BJ (cell line): ENCODE results near the gene PCDH9. TPM values are rescaled to one million over a fixed set of nuclear protein-coding genes. Genes with fewer than 3 reads are reported as not detected.
A peak's percentile ranks its signal among the peaks of the same experiment; 100 is the strongest.

ENCODE experiments used
- CTCF ChIA-PET: fragments of 350-600 bp; formaldehyde crosslinking; extraction: SDS; loops from one replicate; lab custom pipeline; 2021; ENCODE audit warnings: antibody characterized with exemption, inconsistent platforms; lab: Yijun Ruan, JAX
- POLR2A ChIA-PET: fragments of 300-600 bp; sonication (Branson Sonifier 250); formaldehyde crosslinking; extraction: SDS; loops from one replicate; lab custom pipeline; 2021; ENCODE audit warnings: antibody characterized with exemption; lab: Charles Lee
- DNase-seq: peaks from one replicate; pipeline ENCODE4 v3.0.0-alpha.2; 2011; ENCODE audit warnings: low read depth
- H3K27me3 ChIP-seq: 2 replicates; pipeline ENCODE4 v1.6.0; 2011; ENCODE audit warnings: low read length; ENCODE audit not compliant: control insufficient read depth, insufficient read depth
- H3K36me3 ChIP-seq: 2 replicates; pipeline ENCODE4 v1.5.1; 2011; ENCODE audit warnings: low read length; ENCODE audit not compliant: control insufficient read depth, insufficient read depth
- H3K4me3 ChIP-seq: 2 replicates; pipeline ENCODE4 v1.5.1; 2011; ENCODE audit warnings: low read depth, mild to moderate bottlenecking, control low read depth, low read length
- CTCF ChIP-seq: IDR thresholded peaks from 2 replicates; pipeline ENCODE4 v1.5.1; 2011; ENCODE audit warnings: low read depth, mild to moderate bottlenecking, control low read depth, inconsistent platforms, low read length, moderate library complexity; ENCODE audit not compliant: insufficient read depth
- polyA plus RNA-seq: library from polyadenylated mRNA; depleted of rRNA; stranded (reverse); fragments of >200 nt; gene quantifications from 2 replicates; pipeline ENCODE4 v1.2.3, GENCODE V29; 2011

PCDH9 gene
- polyA plus RNA-seq, 1 experiment, result 2.3 TPM

- POLR2A ChIA-PET, result no interaction called here
- DNase-seq, result no peak
- TF ChIP-seq CTCF, result no peak
- Histone ChIP-seq H3K36me3 (no peaks in the 10 kb centered on the region), H3K4me3 (no peak overlapping the region), H3K27me3 (no peaks in the 10 kb centered on the region)
- CTCF ChIA-PET, result no interaction called here
Measured at GRCh38 chr13:66639044-66639443, 591.1 kb downstream of the PCDH9 start.

DNA sequence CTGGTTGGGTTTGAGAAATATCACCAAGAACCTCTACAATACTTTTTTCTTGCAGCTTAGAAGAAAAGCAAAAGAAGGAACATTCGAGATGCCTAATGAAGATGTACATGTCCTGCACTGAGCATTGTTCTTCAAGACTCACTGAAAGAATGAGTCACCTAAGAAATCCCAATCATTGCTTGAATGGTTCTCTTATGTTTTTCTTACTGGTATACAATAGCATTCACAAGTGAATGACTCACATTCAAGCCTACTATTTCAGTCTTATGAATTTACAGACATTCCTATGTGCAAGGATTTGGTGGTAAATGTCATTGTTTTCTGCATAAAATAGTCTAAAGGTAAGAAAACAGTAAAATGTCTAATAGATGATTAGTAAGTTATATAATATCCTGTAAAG, 594.6 kb downstream of the PCDH9 start:
- TF ChIP-seq CTCF, result no peak
- CTCF ChIA-PET, result no interaction called here
- H3K36me3 ChIP-seq, result no peaks in the 10 kb centered on the region
- H3K4me3 ChIP-seq, result no peak overlapping the region
- no peaks in the 10 kb centered on the region for H3K27me3 ChIP-seq
- DNase-seq, result peak; percentile 48
- POLR2A ChIA-PET, result no interaction called here

GRCh38 chr13:66634384-66634783, 595.8 kb downstream of the PCDH9 start:
- Histone ChIP-seq H3K36me3 (no peaks in the 10 kb centered on the region), H3K27me3 (no peaks in the 10 kb centered on the region), H3K4me3 (no peak overlapping the region)
- TF ChIP-seq CTCF, result no peak
- POLR2A ChIA-PET, result interaction anchor here (0.6 kb wide), 1 partner anchor 842 kb away, joined by 3 read pairs; no protein-coding TSS in a partner anchor
- CTCF ChIA-PET, result no interaction called here
- DNase-seq, result no peak

GRCh38 chr13:66627512-66627911, 602.6 kb downstream of the PCDH9 start:
- no peak for TF ChIP-seq CTCF
- H3K4me3 ChIP-seq, result no peak overlapping the region
- DNase-seq, result no peak
- H3K27me3 ChIP-seq, result no peaks in the 10 kb centered on the region
- ChIA-PET CTCF (interaction anchor here (1.2 kb wide), 1 partner anchor 9 kb away, joined by 3 read pairs; no protein-coding TSS in a partner anchor), POLR2A (no interaction called here)
- H3K36me3 ChIP-seq, result no peaks in the 10 kb centered on the region

DNA sequence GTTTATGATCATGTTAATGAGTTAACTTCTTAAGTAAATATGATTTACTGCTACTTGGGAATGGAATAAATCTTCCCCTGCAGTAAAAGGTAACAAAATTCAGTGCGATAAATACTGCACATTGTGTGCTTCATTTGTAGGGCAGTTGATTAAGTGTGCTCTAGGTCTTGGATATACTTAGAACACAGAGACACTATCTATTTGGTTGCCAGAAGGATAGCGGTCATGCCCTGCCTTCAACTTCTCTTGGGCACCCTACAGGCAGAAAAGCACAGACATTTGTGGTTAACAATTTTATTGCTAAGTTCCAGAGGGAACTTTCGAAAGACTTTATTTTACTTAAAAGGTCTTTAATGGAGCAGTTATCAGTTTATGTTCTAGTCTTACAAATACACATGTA, 605.8 kb downstream of the PCDH9 start:
- POLR2A ChIA-PET, result no interaction called here
- Histone ChIP-seq H3K36me3 (no peaks in the 10 kb centered on the region), H3K4me3 (no peak overlapping the region), H3K27me3 (no peaks in the 10 kb centered on the region)
- no peak for DNase-seq
- no peak for TF ChIP-seq CTCF
- CTCF ChIA-PET, result no interaction called here
